Measurements from ENCODE around the gene PIBF1. TPM values are rescaled to one million over a fixed set of nuclear protein-coding genes. Genes with fewer than 3 reads are reported as not detected.
"Not testable (repeated sequence)": the region's sequence is repeated elsewhere in the genome, so short reads cannot be mapped to it uniquely, and the experiment has no call there.

PIBF1 gene
- total RNA-seq, 2 donors from 2014 or later: 11.5 to 18.3 TPM

DNA sequence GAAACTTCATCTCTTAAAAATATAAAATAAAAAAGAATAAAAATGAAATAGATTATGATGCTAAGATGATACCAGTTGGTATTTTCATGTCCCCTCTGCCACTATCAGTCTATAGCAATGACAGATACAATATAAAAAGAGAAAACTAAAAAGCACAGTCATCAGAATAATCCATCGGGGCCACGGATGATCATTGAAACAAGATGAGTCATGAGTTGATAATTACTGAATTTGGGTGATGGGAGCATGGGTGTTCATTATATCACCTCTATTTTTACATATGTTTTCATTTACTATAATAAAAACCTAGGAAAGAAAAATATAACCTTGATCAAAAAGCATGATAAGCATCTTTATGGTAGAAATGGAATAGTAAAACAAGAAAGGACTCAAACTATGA lies 41.1 kb downstream of the PIBF1 start:
- H3K36me3 ChIP-seq: peaks cover 5% of the 10 kb centered on the region
- ATAC-seq (ENCODE audit: insufficient number of reproducible peaks, low FRiP score, low read depth): no peak

GRCh38 chr13:72823724-72824123 lies 41.8 kb downstream of the PIBF1 start:
- ATAC-seq (ENCODE audit: insufficient number of reproducible peaks, low FRiP score, low read depth): no peak
- H3K27ac ChIP-seq: no peak overlapping the region
- no peaks in the 10 kb centered on the region for H3K4me1 ChIP-seq (ENCODE audit: control insufficient read depth in 1 of 2, low read depth in 2 of 2)
- no peaks in the 10 kb centered on the region for H3K9me3 ChIP-seq
- TF ChIP-seq, protein P1, sequence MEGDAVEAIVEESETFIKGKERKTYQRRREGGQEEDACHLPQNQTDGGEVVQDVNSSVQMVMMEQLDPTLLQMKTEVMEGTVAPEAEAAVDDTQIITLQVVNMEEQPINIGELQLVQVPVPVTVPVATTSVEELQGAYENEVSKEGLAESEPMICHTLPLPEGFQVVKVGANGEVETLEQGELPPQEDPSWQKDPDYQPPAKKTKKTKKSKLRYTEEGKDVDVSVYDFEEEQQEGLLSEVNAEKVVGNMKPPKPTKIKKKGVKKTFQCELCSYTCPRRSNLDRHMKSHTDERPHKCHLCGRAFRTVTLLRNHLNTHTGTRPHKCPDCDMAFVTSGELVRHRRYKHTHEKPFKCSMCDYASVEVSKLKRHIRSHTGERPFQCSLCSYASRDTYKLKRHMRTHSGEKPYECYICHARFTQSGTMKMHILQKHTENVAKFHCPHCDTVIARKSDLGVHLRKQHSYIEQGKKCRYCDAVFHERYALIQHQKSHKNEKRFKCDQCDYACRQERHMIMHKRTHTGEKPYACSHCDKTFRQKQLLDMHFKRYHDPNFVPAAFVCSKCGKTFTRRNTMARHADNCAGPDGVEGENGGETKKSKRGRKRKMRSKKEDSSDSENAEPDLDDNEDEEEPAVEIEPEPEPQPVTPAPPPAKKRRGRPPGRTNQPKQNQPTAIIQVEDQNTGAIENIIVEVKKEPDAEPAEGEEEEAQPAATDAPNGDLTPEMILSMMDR (IDR thresholded peaks at IDR 0.05): no peak
- DNase-seq (ENCODE audit: low spot score): no peak
- H3K4me3 ChIP-seq: no peak overlapping the region
- H3K27me3 ChIP-seq (replicated peaks; ENCODE audit: insufficient read depth): no peaks in the 10 kb centered on the region
- H3K36me3 ChIP-seq: peaks cover 5% of the 10 kb centered on the region

More for the DNA sequence above, 41.1 kb downstream of the PIBF1 start:
- TF ChIP-seq, protein P1 (IDR thresholded peaks at IDR 0.05): no peak
- no peaks in the 10 kb centered on the region for H3K4me1 ChIP-seq (ENCODE audit: control insufficient read depth in 1 of 2, low read depth in 2 of 2)
- no peak overlapping the region for H3K27ac ChIP-seq
- no peak for DNase-seq (ENCODE audit: low spot score)
- no peak overlapping the region for H3K4me3 ChIP-seq
- H3K27me3 ChIP-seq (replicated peaks; ENCODE audit: insufficient read depth): no peaks in the 10 kb centered on the region
- H3K9me3 ChIP-seq: no peaks in the 10 kb centered on the region

- no peak for DNase-seq (ENCODE audit: low spot score)
- Histone ChIP-seq H3K9me3 (no peaks in the 10 kb centered on the region), H3K4me1 (ENCODE audit: control insufficient read depth in 1 of 2, low read depth in 2 of 2) (no peaks in the 10 kb centered on the region), H3K36me3 (peaks cover 12% of the 10 kb centered on the region), H3K27ac (no peak overlapping the region), H3K4me3 (no peak overlapping the region), H3K27me3 (replicated peaks; ENCODE audit: insufficient read depth) (no peaks in the 10 kb centered on the region)
- TF ChIP-seq, protein P1 (IDR thresholded peaks at IDR 0.05): no peak
- ATAC-seq (ENCODE audit: insufficient number of reproducible peaks, low FRiP score, low read depth): no peak
These were observed 52.7 kb downstream of the PIBF1 start for GRCh38 chr13:72834601-72835000.

DNA sequence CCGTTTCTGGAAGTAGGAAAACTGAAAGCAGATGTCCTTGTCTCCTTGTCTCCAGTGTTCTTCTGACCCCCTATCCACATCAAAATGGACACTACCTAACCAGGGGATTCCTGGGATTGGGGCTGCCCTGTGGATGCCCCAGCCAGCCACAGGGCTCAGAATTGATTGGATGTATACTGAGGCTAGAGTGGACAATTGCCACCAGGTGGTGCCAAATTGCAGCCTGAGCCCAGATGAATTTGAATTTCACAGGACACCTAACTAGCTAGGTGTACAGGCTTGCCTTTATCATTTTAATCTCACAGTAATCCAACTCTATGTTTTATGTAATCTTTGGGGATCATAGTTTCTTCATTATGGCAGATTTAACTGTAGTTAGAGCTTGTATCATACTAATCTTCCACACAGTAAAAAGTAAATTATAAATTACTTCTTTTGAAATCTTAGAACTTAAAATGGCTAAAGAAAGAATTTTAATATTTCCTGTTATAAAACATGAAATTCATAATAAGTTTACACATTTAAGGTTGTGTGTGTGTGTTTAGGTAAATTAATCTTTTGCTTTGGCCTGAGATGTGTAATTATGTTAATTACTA lies 58.0 kb downstream of the PIBF1 start:
- no peak for ATAC-seq (ENCODE audit: insufficient number of reproducible peaks, low FRiP score, low read depth)
- H3K36me3 ChIP-seq: peaks cover 10% of the 10 kb centered on the region
- H3K27ac ChIP-seq: no peak overlapping the region
- H3K9me3 ChIP-seq: no peaks in the 10 kb centered on the region
- H3K27me3 ChIP-seq (replicated peaks; ENCODE audit: insufficient read depth): no peaks in the 10 kb centered on the region
- H3K4me3 ChIP-seq: no peak overlapping the region
- TF ChIP-seq, protein P1 (IDR thresholded peaks at IDR 0.05): peak; percentile 58
- no peaks in the 10 kb centered on the region for H3K4me1 ChIP-seq (ENCODE audit: control insufficient read depth in 1 of 2, low read depth in 2 of 2)
- DNase-seq (ENCODE audit: low spot score): no peak

- H3K27ac ChIP-seq: no peak overlapping the region
These were observed 61.1 kb downstream of the PIBF1 start for GRCh38 chr13:72842991-72843390.

GRCh38 chr13:72845148-72845547 lies 63.2 kb downstream of the PIBF1 start:
- not testable (repeated sequence) for H3K4me1 ChIP-seq (ENCODE audit: control insufficient read depth in 1 of 2, low read depth in 2 of 2); H3K27me3 ChIP-seq (replicated peaks; ENCODE audit: insufficient read depth); H3K9me3 ChIP-seq; ATAC-seq (ENCODE audit: insufficient number of reproducible peaks, low FRiP score, low read depth); DNase-seq (ENCODE audit: low spot score); H3K27ac ChIP-seq; H3K4me3 ChIP-seq
- peaks cover 17% of the 10 kb centered on the region for H3K36me3 ChIP-seq

More at GRCh38 chr13:72842991-72843390, 61.1 kb downstream of the PIBF1 start:
- TF ChIP-seq, protein P1 (IDR thresholded peaks at IDR 0.05): no peak
- DNase-seq (ENCODE audit: low spot score): no peak
- no peaks in the 10 kb centered on the region for H3K4me1 ChIP-seq (ENCODE audit: control insufficient read depth in 1 of 2, low read depth in 2 of 2)
- H3K4me3 ChIP-seq: no peak overlapping the region
- H3K36me3 ChIP-seq: peaks cover 17% of the 10 kb centered on the region
- H3K9me3 ChIP-seq: no peaks in the 10 kb centered on the region
- no peak for ATAC-seq (ENCODE audit: insufficient number of reproducible peaks, low FRiP score, low read depth)
- H3K27me3 ChIP-seq (replicated peaks; ENCODE audit: insufficient read depth): no peaks in the 10 kb centered on the region

Data from thoracic aorta (tissue), 2 donors.